ENCODE data around the gene IFRD2. TPM values are rescaled to one million over a fixed set of nuclear protein-coding genes. Genes with fewer than 3 reads are reported as not detected.
A peak's percentile ranks its signal among the peaks of the same experiment; 100 is the strongest.

Gene IFRD2
- total RNA-seq, 2 donors from 2014 or later: 56.6 to 70.9 TPM

DNA sequence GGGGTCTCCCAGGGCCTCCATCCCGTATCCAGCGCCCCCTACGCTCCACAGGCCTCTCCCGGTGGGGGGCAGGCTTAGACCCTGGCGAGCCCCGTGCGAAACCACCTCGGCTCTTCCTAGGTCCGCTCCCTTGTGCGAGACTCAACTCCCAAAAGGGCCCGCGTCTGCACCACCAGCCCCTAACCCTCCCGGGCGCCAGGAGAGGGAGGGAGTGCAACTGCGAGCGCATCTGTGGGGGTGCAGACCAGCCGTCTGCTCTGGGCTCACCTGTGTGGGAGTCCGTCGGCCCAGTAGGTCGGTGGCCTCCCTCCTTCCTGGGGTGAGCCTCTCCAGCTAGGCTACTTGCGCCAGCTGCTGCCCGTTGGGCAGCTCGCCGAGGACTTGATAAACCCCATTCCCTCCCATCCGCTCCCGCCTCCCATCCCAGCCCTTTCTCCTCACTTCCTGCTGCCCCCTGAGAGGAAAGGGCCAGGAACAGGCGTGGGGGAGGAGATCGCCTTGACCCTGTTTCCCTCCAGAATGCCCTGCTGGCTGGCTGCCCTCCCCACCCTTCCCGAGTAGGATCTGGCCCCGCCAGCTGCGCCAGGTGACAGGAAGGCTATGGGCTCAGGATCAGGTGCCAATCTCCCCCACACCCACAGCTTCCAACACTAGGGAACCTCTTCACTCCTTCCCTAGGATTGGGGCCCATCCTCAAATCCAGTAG, 30.3 kb upstream of the IFRD2 start, which contains the start of gene HYAL2:
Gene HYAL2, minus strand, starts transcription at position 360 of the 706 bp plus-strand sequence. CDS start 2,256 bp downstream, outside the sequence.
- no peaks in the 10 kb centered on the region for H3K9me3 Mint-ChIP-seq
- Histone ChIP-seq H3K27me3 (ENCODE audit: control insufficient read depth, insufficient read depth, low read length, poor library complexity, severe bottlenecking) (no peaks in the 10 kb centered on the region), H3K4me3 (ENCODE audit: low read length) (peak within 1 kb of the TSS; percentile 100), H3K27ac (ENCODE audit: low read depth, low read length) (peak within 1 kb of the TSS; percentile 100), H3K36me3 (ENCODE audit: control insufficient read depth, insufficient read depth, low read length) (peaks cover 57% of the 10 kb centered on the region), H3K9ac (ENCODE audit: extremely low read depth, low read length, poor library complexity, severe bottlenecking) (peak within 1 kb of the TSS; percentile 97), H3K4me1 (ENCODE audit: control insufficient read depth, insufficient read depth, low read length) (peaks cover 23% of the 10 kb centered on the region), H3K9me3 (ENCODE audit: control insufficient read depth, low read length) (no peaks in the 10 kb centered on the region)
- 47 to 57% methylated on average over 11 to 31 of the region's 31 CpGs for WGBS, 2 experiments (ENCODE audit: insufficient coverage in 1 of 2, insufficient read length in 1 of 2)
- TF ChIP-seq, protein P1, sequence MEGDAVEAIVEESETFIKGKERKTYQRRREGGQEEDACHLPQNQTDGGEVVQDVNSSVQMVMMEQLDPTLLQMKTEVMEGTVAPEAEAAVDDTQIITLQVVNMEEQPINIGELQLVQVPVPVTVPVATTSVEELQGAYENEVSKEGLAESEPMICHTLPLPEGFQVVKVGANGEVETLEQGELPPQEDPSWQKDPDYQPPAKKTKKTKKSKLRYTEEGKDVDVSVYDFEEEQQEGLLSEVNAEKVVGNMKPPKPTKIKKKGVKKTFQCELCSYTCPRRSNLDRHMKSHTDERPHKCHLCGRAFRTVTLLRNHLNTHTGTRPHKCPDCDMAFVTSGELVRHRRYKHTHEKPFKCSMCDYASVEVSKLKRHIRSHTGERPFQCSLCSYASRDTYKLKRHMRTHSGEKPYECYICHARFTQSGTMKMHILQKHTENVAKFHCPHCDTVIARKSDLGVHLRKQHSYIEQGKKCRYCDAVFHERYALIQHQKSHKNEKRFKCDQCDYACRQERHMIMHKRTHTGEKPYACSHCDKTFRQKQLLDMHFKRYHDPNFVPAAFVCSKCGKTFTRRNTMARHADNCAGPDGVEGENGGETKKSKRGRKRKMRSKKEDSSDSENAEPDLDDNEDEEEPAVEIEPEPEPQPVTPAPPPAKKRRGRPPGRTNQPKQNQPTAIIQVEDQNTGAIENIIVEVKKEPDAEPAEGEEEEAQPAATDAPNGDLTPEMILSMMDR (conservative IDR thresholded peaks at IDR 0.05): no peak
- peaks cover 29% of the 10 kb centered on the region for H3K36me3 Mint-ChIP-seq (ENCODE audit: low read depth)
- peak within 1 kb of the TSS; percentile 87 for H3K4me3 Mint-ChIP-seq
- peak within 1 kb of the TSS; percentile 99 for H3K27ac Mint-ChIP-seq
- H3K4me1 Mint-ChIP-seq: peaks cover 35% of the 10 kb centered on the region
- peak; percentile 82 for DNase-seq
- H3K27me3 Mint-ChIP-seq (ENCODE audit: insufficient read depth): no peaks in the 10 kb centered on the region

GRCh38 chr3:50322115-50322385, 29.8 kb upstream of the IFRD2 start:
- peak overlapping the region; percentile 74 for H3K27ac Mint-ChIP-seq
- peaks cover 32% of the 10 kb centered on the region for H3K36me3 Mint-ChIP-seq (ENCODE audit: low read depth)
- Histone ChIP-seq H3K27me3 (ENCODE audit: control insufficient read depth, insufficient read depth, low read length, poor library complexity, severe bottlenecking) (no peaks in the 10 kb centered on the region), H3K9me3 (ENCODE audit: control insufficient read depth, low read length) (no peaks in the 10 kb centered on the region), H3K4me1 (ENCODE audit: control insufficient read depth, insufficient read depth, low read length) (peaks cover 23% of the 10 kb centered on the region), H3K27ac (ENCODE audit: low read depth, low read length) (peak overlapping the region; percentile 66), H3K9ac (ENCODE audit: extremely low read depth, low read length, poor library complexity, severe bottlenecking) (no peak overlapping the region), H3K4me3 (ENCODE audit: low read length) (peak overlapping the region; percentile 100), H3K36me3 (ENCODE audit: control insufficient read depth, insufficient read depth, low read length) (peaks cover 62% of the 10 kb centered on the region)
- TF ChIP-seq, protein P1 (conservative IDR thresholded peaks at IDR 0.05): no peak
- WGBS, 2 experiments (ENCODE audit: insufficient coverage in 1 of 2, insufficient read length in 1 of 2): 16 to 23% methylated on average over 9 to 14 of the region's 14 CpGs
- H3K4me3 Mint-ChIP-seq: peak overlapping the region; percentile 87
- DNase-seq: no peak
- H3K4me1 Mint-ChIP-seq: peaks cover 35% of the 10 kb centered on the region
- H3K27me3 Mint-ChIP-seq (ENCODE audit: insufficient read depth): no peaks in the 10 kb centered on the region
- no peaks in the 10 kb centered on the region for H3K9me3 Mint-ChIP-seq

GRCh38 chr3:50321336-50322114, 29.3 kb upstream of the IFRD2 start:
- 1% methylated on average over 20 to 58 of the region's 59 CpGs for WGBS, 2 experiments (ENCODE audit: insufficient coverage in 1 of 2, insufficient read length in 1 of 2)
- Histone ChIP-seq H3K27ac (ENCODE audit: low read depth, low read length) (peak overlapping the region; percentile 100), H3K9me3 (ENCODE audit: control insufficient read depth, low read length) (no peaks in the 10 kb centered on the region), H3K36me3 (ENCODE audit: control insufficient read depth, insufficient read depth, low read length) (peaks cover 59% of the 10 kb centered on the region), H3K4me3 (ENCODE audit: low read length) (peak overlapping the region; percentile 100), H3K27me3 (ENCODE audit: control insufficient read depth, insufficient read depth, low read length, poor library complexity, severe bottlenecking) (no peaks in the 10 kb centered on the region), H3K9ac (ENCODE audit: extremely low read depth, low read length, poor library complexity, severe bottlenecking) (peak overlapping the region; percentile 97), H3K4me1 (ENCODE audit: control insufficient read depth, insufficient read depth, low read length) (peaks cover 23% of the 10 kb centered on the region)
- Mint-ChIP-seq H3K4me1 (peaks cover 35% of the 10 kb centered on the region), H3K4me3 (peak overlapping the region; percentile 87), H3K27me3 (ENCODE audit: insufficient read depth) (no peaks in the 10 kb centered on the region), H3K9me3 (no peaks in the 10 kb centered on the region), H3K36me3 (ENCODE audit: low read depth) (peaks cover 38% of the 10 kb centered on the region), H3K27ac (peak overlapping the region; percentile 99)
- DNase-seq: peak; percentile 97
- TF ChIP-seq, protein P1 (conservative IDR thresholded peaks at IDR 0.05): peak; percentile 83
